Hepatocyte (in vitro differentiated cells): ENCODE results near the gene CMTM7.
"Not testable (repeated sequence)": the region's sequence is repeated elsewhere in the genome, so short reads cannot be mapped to it uniquely, and the experiment has no call there.

ENCODE experiments used
- CTCF ChIP-seq: fragments of 200-600 bp; sonication (generic); IDR thresholded peaks from 2 replicates; pipeline ENCODE4 v1.5.1; 2016; ENCODE audit warnings: antibody characterized with exemption, mild to moderate bottlenecking; ENCODE audit not compliant: poor library complexity
- EZH2 ChIP-seq: fragments of 200-600 bp; sonication (generic); IDR thresholded peaks from 2 replicates; pipeline ENCODE4 v1.6.1; 2016; ENCODE audit warnings: antibody characterized with exemption, mild to moderate bottlenecking, borderline replicate concordance

- TF ChIP-seq CTCF, EZH2: not testable (repeated sequence)
These were observed 70.7 kb downstream of the CMTM7 start for GRCh38 chr3:32462191-32462986.
